IMR-90 (cell line): ENCODE data around the gene INTS11. TPM values are rescaled to one million over a fixed set of nuclear protein-coding genes. Genes with fewer than 3 reads are reported as not detected.

ENCODE experiments used
- ATAC-seq: fragments of 200-7000 bp; cut with Tn5 transposase; 2 replicates; pipeline ENCODE4 v1.9.1; 2020; ENCODE audit warnings: low read depth, mild to moderate bottlenecking, moderate library complexity
- BruUV-seq: library from RNA; stranded (reverse); fragments of 400-500 nt; replicated peaks from 2 replicates; lab custom pipeline; 2021; lab: Mats Ljungman, UMichigan
- CTCF ChIA-PET: fragments of 300-600 bp; formaldehyde crosslinking; extraction: SDS; loops from one replicate; lab custom pipeline; 2021; ENCODE audit warnings: antibody characterized with exemption; lab: Yijun Ruan, JAX
- POLR2A ChIA-PET: fragments of 300-600 bp; sonication (Branson Sonifier 250); formaldehyde crosslinking; loops from one replicate; lab custom pipeline; 2022; ENCODE audit warnings: antibody characterized with exemption; ENCODE audit not compliant: unreplicated experiment; lab: Charles Lee
- DNase-seq: peaks from one replicate; pipeline ENCODE4 v3.0.0; 2013
- H2AFZ ChIP-seq: replicated peaks from 2 replicates; pipeline ENCODE3; 2013; ENCODE audit warnings: low read length, mild to moderate bottlenecking; ENCODE audit not compliant: poor library complexity
- H2AK5ac ChIP-seq: 2 replicates; pipeline ENCODE4 v1.6.1; 2013; ENCODE audit warnings: low read depth, low read length, inconsistent platforms
- H2AK9ac ChIP-seq: replicated peaks from 2 replicates; pipeline ENCODE3; 2013; ENCODE audit warnings: mild to moderate bottlenecking, low read depth, low read length, moderate library complexity; ENCODE audit not compliant: poor library complexity
- H2BK120ac ChIP-seq: 2 replicates; pipeline ENCODE4 v1.6.1; 2013; ENCODE audit warnings: low read depth, low read length, inconsistent platforms
- H2BK15ac ChIP-seq: 3 replicates; pipeline ENCODE4 v1.6.1; 2013; ENCODE audit warnings: low read depth, low read length, inconsistent platforms
- H2BK20ac ChIP-seq: 2 replicates; pipeline ENCODE4 v1.6.1; 2013; ENCODE audit warnings: low read depth, mild to moderate bottlenecking, inconsistent platforms, low read length, moderate library complexity
- H2BK5ac ChIP-seq: 2 replicates; pipeline ENCODE4 v1.6.1; 2013; ENCODE audit warnings: mild to moderate bottlenecking, low read depth, low read length, inconsistent platforms; ENCODE audit not compliant: poor library complexity, severe bottlenecking
- H3K14ac ChIP-seq: replicated peaks from 2 replicates; pipeline ENCODE4 v1.6.1; 2013; ENCODE audit warnings: low read depth, low read length, inconsistent platforms
- H3K18ac ChIP-seq: 2 replicates; pipeline ENCODE4 v1.6.1; 2013; ENCODE audit warnings: low read depth, low read length, control low read depth
- H3K23ac ChIP-seq: 2 replicates; pipeline ENCODE4 v1.6.1; 2013; ENCODE audit warnings: low read depth, low read length, inconsistent platforms
- H3K27ac ChIP-seq: 2 replicates; pipeline ENCODE4 v1.5.1; 2013; ENCODE audit warnings: mild to moderate bottlenecking, control low read depth, low read length; ENCODE audit not compliant: insufficient read depth
- H3K27me3 ChIP-seq: 2 replicates; pipeline ENCODE4 v1.6.1; 2013; ENCODE audit warnings: low read length; ENCODE audit not compliant: control insufficient read depth, insufficient read depth
- H3K36me3 ChIP-seq: 2 replicates; pipeline ENCODE4 v1.6.1; 2013; ENCODE audit warnings: low read length, mixed read lengths; ENCODE audit not compliant: control insufficient read depth, insufficient read depth
- H3K4ac ChIP-seq: 2 replicates; pipeline ENCODE4 v1.6.1; 2013; ENCODE audit warnings: low read depth, low read length, inconsistent platforms
- H3K4me1 ChIP-seq: 2 replicates; pipeline ENCODE4 v1.6.1; 2013; ENCODE audit warnings: low read length, mixed read lengths; ENCODE audit not compliant: control insufficient read depth, insufficient read depth
- H3K4me2 ChIP-seq: 2 replicates; pipeline ENCODE4 v1.6.1; 2013; ENCODE audit warnings: low read depth, mild to moderate bottlenecking, control low read depth, low read length, moderate library complexity
- H3K4me3 ChIP-seq: 2 replicates; pipeline ENCODE4 v1.5.1; 2013; ENCODE audit warnings: low read depth, mild to moderate bottlenecking, control low read depth, low read length, moderate library complexity; ENCODE audit not compliant: insufficient read depth
- H3K56ac ChIP-seq: 2 replicates; pipeline ENCODE4 v1.6.1; 2013; ENCODE audit warnings: low read length, inconsistent platforms; ENCODE audit not compliant: insufficient read depth; ENCODE audit errors: extremely low read depth
- H3K79me1 ChIP-seq, 2 experiments: 2 replicates each; pipeline ENCODE4 v1.6.1; 2013; ENCODE audit warnings: low read length in 2 of 2, inconsistent platforms in 1 of 2, low read depth in 1 of 2
- H3K9ac ChIP-seq: 2 replicates; pipeline ENCODE4 v1.6.1; 2013; ENCODE audit warnings: low read depth, low read length, control low read depth
- H3K9me1 ChIP-seq: 2 replicates; pipeline ENCODE4 v1.6.1; 2013; ENCODE audit warnings: low read length, inconsistent platforms; ENCODE audit not compliant: insufficient read depth
- H3K9me3 ChIP-seq: 2 replicates; pipeline ENCODE4 v1.6.1; 2013; ENCODE audit warnings: low read length; ENCODE audit not compliant: control insufficient read depth, insufficient read depth
- H4K20me1 ChIP-seq: 2 replicates; pipeline ENCODE4 v1.6.1; 2013; ENCODE audit warnings: low read length, inconsistent platforms; ENCODE audit not compliant: insufficient read depth
- H4K5ac ChIP-seq: 2 replicates; pipeline ENCODE4 v1.6.1; 2013; ENCODE audit warnings: mild to moderate bottlenecking, low read depth, low read length, control low read depth
- H4K8ac ChIP-seq, 2 experiments: 2 replicates each; pipeline ENCODE4 v1.6.1; 2013; ENCODE audit warnings: low read depth in 2 of 2, low read length in 2 of 2, control low read depth in 1 of 2, inconsistent platforms in 1 of 2
- H4K91ac ChIP-seq: 2 replicates; pipeline ENCODE4 v1.6.1; 2013; ENCODE audit warnings: low read depth, low read length, inconsistent platforms; ENCODE audit not compliant: insufficient read depth
- BHLHE40 ChIP-seq: fragments of 150-350 bp; IDR thresholded peaks from 2 replicates; pipeline ENCODE4 v1.6.1; 2016; ENCODE audit warnings: mild to moderate bottlenecking, low read depth, low read length
- FOS ChIP-seq: fragments of 150-350 bp; IDR thresholded peaks from 2 replicates; pipeline ENCODE4 v1.6.1; 2016; ENCODE audit warnings: low read depth, low read length
- MAZ ChIP-seq: IDR thresholded peaks from 2 replicates; pipeline ENCODE4 v1.6.1; 2012; ENCODE audit warnings: low read depth, mild to moderate bottlenecking, low read length, improper control_type of control experiment, moderate library complexity, borderline replicate concordance
- MXI1 ChIP-seq: IDR thresholded peaks from 2 replicates; pipeline ENCODE4 v1.6.1; 2012; ENCODE audit warnings: low read depth, mild to moderate bottlenecking, low read length, moderate library complexity, borderline replicate concordance
- POLR2A ChIP-seq: IDR thresholded peaks from 2 replicates; pipeline ENCODE4 v1.6.1; 2012; ENCODE audit warnings: mild to moderate bottlenecking, low read depth, low read length
- RAD21 ChIP-seq: IDR thresholded peaks from 2 replicates; pipeline ENCODE4 v1.6.1; 2012; ENCODE audit warnings: low read length, improper control_type of control experiment
- RFX5 ChIP-seq: IDR thresholded peaks from 2 replicates; pipeline ENCODE4 v1.8.0; 2012; ENCODE audit warnings: low read depth, mild to moderate bottlenecking, low read length, moderate library complexity
- USF2 ChIP-seq: fragments of 150-350 bp; IDR thresholded peaks from 2 replicates; pipeline ENCODE4 v1.6.1; 2017; ENCODE audit warnings: mild to moderate bottlenecking, antibody characterized with exemption, low read length, low read depth
- WGBS, 2 experiments: methylation state at CpG; one replicate each; pipeline versions ENCODE4 v1.1.5 to v1.1.7; 2013; ENCODE audit warnings: missing lambda C conversion rate in 2 of 2; ENCODE audit not compliant: insufficient read length in 1 of 2; ENCODE audit errors: extremely low coverage in 2 of 2; 5-methylcytosine and 5-hydroxymethylcytosine counted together
- dilution Hi-C: fragments of 300-500 bp; cut with HindIII; formaldehyde crosslinking; loops from one replicate; pipeline ENCODE4 v1.14.3; 2018; ENCODE audit warnings: low sequenced_read_pairs; ENCODE audit not compliant: unreplicated experiment
- in situ Hi-C: fragments of 300-500 bp; cut with MboI; formaldehyde crosslinking; loops from 3 replicates; pipeline ENCODE4 v1.14.3; 2019; ENCODE audit warnings: low sequenced_read_pairs, inconsistent platforms, mixed read lengths
- intact Hi-C: fragments of 100-400 bp; cut with micrococcal nuclease; formaldehyde crosslinking; loops from 2 replicates; pipeline ENCODE4 v1.10.0; 2022
- polyA plus RNA-seq, 3 experiments: library from polyadenylated mRNA; depleted of rRNA; stranded (reverse); fragments of >200 nt; gene quantifications; 2 replicates each; pipeline ENCODE4 v1.2.3, GENCODE V29; 2012; ENCODE audit warnings: low replicate concordance in 1 of 3
- total RNA-seq: library from RNA; depleted of rRNA; stranded (reverse); fragments of >200 nt; gene quantifications from 2 replicates; pipeline ENCODE4 v1.2.3, GENCODE V29; 2012

Gene INTS11
- total and polyA plus RNA-seq, 2 of the 4 experiments (the other 2 are of a cell fraction): 56.1 to 123 TPM

- no peak overlapping the region for H2BK20ac ChIP-seq
- H3K4me2 ChIP-seq: no peak overlapping the region
- no peak overlapping the region for H3K4ac ChIP-seq
- POLR2A ChIA-PET: no interaction called here
- H3K27me3 ChIP-seq: no peaks in the 10 kb centered on the region
- H3K4me1 ChIP-seq: peaks cover 11% of the 10 kb centered on the region; the same call in 1 of the 2 replicates
- ATAC-seq (peak; percentile 87), DNase-seq (peak; percentile 95)
- TF ChIP-seq FOS (peak; percentile 81), MAZ (no peak), MXI1 (0 out of 2 replicates have a peak, but pooled peaks have one; percentile 55), BHLHE40 (peak; percentile 54; the same call in 1 of the 2 replicates), USF2 (no peak), RFX5 (no peak), POLR2A (peak; percentile 32; the same call in 1 of the 2 replicates), RAD21 (no peak)
- H2BK15ac ChIP-seq: no peak overlapping the region
- peak overlapping the region; percentile 20; the same call in 1 of the 2 replicates for H2AK5ac ChIP-seq
- peaks cover 14 to 79% of the 10 kb centered on the region in 2 experiments for H3K79me1 ChIP-seq
- TSS peak; percentile 37 for BruUV-seq
- H3K36me3 ChIP-seq: peaks cover 51% of the 10 kb centered on the region
- no peak overlapping the region for H3K14ac ChIP-seq
- H3K18ac ChIP-seq: no peak overlapping the region
- no peak overlapping the region for H4K5ac ChIP-seq
- peaks cover 4% of the 10 kb centered on the region for H3K9me1 ChIP-seq
- dilution Hi-C loops: no loop called here
- no peak overlapping the region for H4K8ac ChIP-seq
- no peak overlapping the region for H3K9ac ChIP-seq
- no peak overlapping the region for H3K56ac ChIP-seq
- in situ Hi-C loops: no loop called here
- H3K4me3 ChIP-seq: no peak overlapping the region
- H2AK9ac ChIP-seq: no peak overlapping the region
- H4K91ac ChIP-seq: no peak overlapping the region
- H2BK120ac ChIP-seq: no peak overlapping the region
- intact Hi-C loops: no loop called here
- no peak overlapping the region for H3K27ac ChIP-seq
- H2AFZ ChIP-seq: no peak overlapping the region
- CTCF ChIA-PET: interaction anchor here (0.6 kb wide), 1 partner anchor 39 kb away, joined by 3 read pairs; no protein-coding TSS in a partner anchor
- WGBS, 2 experiments: 33% methylated on average over 2 of the region's 9 CpGs; no CpG with 5 or more reads in 1 of the 2 experiments
- H4K20me1 ChIP-seq: peaks cover 74% of the 10 kb centered on the region
- H3K23ac ChIP-seq: no peak overlapping the region
- H2BK5ac ChIP-seq: no peak overlapping the region
- H3K9me3 ChIP-seq: no peaks in the 10 kb centered on the region
Observed at GRCh38 chr1:1318131-1318652, 6.3 kb downstream of the INTS11 start.
